ENCODE data around the gene CRACDL.
"Not testable (repeated sequence)": the region's sequence is repeated elsewhere in the genome, so short reads cannot be mapped to it uniquely, and the experiment has no call there.

The CRACDL gene

GRCh38 chr2:98771721-98772524, 164.1 kb downstream of the CRACDL start:
- DNase-seq = no peak

GRCh38 chr2:98771264-98771663, 164.8 kb downstream of the CRACDL start:
- DNase-seq = no peak

DNA sequence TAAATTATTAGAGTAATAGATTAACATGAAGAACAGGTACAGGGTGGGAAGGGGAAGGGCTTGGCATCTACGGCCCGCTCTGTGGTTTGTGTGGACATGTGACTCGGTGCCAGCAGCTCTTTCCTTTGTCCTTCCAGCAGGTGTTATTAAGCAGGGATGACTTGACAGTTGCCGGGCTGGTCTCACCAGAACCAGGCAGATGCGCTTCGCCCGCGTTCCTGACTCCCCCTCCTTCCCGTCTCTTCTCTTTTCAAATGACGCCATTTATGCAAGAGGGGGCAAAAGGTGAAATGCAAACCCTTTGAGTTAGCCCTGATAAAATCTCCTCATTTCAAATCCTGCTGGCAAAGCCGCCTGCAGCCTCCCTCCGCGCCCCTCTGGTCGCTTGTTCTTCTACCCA, 166.2 kb downstream of the CRACDL start:
- DNase-seq = no peak

- DNase-seq = no peak
These were observed 166.9 kb downstream of the CRACDL start for GRCh38 chr2:98769114-98769476.

DNA sequence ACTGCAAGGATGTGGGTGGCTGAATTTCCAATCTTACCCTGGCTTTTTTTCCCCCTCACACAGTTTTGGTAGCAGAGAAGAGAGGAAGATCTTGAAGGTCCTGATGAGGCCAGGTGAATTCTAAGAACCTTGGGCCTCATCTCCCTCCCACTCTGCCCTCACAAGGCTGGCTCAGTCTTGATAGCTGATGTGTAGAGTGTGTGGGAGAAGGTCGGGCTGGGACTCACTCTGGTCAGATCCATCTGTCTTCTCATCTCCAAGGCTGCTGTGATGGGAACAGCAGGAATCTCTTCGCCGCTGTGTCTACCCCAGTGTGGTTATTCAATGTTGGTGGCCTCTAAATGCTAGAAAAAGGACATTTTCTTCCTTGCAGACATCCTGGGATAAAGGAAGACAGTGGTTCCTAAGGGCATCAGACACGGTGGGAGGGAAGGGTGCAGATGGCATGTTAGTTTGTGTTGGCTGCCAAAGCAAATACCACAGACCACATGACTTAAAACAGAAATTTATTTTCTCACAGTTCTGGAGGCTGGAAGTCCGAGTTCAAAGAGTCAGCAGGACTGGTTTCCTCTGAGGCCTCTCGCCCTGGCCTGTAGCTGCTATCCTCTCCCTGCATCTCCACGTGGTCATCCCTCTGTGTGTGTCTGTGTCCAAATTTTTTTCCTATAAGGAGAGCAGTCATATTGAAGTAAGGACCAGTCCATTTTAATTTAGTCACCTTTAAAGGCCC, 167.5 kb downstream of the CRACDL start:
- no peak for DNase-seq

GRCh38 chr2:98764499-98764898, 171.5 kb downstream of the CRACDL start:
- DNase-seq = no peak

GRCh38 chr2:98763209-98763951, 172.6 kb downstream of the CRACDL start:
- DNase-seq = no peak

DNA sequence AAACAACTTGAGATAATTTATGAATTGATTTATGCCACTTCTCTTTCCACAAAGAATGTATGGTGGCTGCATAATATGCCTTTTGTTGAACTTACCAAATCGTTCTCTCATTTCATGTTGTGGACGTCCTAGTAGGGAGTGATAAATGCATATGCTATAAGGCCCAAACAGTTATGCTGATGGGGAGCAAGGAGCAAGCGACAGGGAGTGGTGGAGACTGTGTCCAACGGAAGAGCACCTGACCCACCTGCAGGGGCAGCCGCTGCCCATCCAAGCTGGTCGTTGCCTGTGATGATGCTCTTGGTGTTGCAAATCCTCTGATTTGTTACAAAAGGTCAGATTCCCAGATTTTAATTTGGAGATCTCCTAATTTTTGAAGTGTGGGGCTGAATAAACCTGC, 174.1 kb downstream of the CRACDL start:
- no peak for DNase-seq

- DNase-seq = peak; percentile 59
These were observed 174.7 kb downstream of the CRACDL start for GRCh38 chr2:98761267-98761781.

GRCh38 chr2:98759827-98760625, 176.0 kb downstream of the CRACDL start:
- DNase-seq = no peak

DNA sequence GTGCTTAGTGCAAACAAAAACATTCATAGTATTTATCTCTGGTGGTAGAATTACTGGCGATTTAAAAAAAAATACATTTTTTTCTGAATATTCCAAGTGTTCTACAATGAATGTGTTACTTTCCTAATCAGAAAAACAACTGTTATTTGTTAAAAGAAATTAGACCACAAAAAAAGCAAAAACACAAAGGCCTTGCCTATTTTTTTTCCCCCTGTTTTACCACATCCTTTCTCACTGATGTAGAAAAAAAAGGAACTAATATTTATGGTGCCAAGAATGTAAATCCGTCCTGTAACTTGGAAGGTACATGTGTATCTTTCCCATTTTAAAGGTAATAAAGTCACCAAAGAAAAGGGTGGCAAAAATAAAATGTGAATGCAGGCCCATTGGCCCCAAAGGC, 176.7 kb downstream of the CRACDL start:
- DNase-seq = no peak

GRCh38 chr2:98757904-98758421, 178.1 kb downstream of the CRACDL start:
- no peak for DNase-seq

- no peak for DNase-seq
These were observed 182.2 kb downstream of the CRACDL start for GRCh38 chr2:98753801-98754200.

GRCh38 chr2:98752711-98753110, 183.3 kb downstream of the CRACDL start:
- not testable (repeated sequence) for DNase-seq

- DNase-seq = no peak
These were observed 184.3 kb downstream of the CRACDL start for GRCh38 chr2:98751748-98752147.

DNA sequence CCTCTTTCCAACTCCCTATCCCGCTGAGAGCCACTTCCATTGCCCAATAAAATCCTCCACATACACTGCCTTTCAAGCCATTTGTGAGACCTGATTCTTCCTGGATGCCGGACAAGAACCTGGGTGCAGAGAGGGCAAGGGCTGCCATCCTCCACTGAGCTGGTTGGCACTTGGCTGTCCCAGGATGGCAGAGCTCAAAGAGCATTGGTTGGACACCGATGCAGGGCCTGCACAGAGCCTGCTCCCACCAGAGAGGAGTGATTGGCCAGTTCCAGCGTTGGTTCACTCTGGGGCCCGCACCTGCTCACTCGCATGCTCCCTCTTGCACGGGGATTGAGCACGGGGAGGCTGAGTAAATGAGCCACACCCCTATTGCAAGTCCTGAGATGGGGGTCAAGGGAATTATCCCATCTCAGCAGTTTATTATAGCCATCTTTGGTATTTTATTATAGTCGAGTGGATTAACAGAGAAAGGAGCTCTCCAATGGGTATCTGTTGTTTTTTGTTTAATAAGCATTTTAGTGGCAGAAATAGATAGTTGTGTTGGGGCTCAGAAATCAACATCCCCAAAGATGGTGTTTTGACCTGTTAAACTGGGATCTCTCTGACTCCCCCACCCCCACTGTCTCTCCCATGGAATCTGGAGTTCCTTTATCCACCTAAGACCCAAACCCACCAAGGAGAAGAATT, 185.3 kb downstream of the CRACDL start:
- DNase-seq = no peak

- DNase-seq = no peak
These were observed 187.0 kb downstream of the CRACDL start for GRCh38 chr2:98749066-98749450.

DNA sequence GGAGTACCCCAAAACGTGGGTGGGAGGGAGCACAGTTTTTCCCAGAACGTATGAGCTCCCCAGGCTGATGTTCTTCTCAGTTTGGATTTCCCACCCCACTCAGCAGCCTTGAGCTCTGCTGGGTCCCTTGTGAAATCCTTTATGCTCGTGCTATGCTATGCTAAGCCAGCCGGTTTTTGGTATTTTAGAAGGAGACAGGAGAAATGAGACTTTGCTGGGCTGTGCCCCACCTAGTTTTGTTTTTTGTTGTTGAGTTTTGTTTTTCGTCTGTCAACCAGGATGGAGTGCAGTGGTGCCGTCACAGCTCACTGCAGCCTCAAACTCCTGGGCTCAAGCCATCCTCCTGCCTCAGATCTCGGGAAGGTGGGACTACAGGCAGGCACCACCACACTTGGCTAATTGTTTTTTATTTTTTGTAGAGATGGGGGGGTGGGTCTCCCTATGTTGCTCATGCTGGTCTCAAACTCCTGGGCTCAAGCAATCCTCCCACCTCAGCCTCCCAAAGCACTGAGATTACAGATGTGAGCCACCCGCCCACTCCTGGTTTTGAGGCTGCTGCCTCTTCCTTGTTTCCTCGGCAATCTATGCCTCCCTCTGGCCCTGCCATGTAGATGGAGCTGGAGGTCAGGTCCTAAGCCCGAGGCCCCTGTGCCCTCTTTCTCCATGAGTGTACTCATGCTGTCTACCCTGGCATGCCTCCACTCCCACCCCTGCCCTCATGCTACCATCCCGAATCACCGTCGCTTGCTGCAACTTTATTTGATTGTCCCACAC, 187.5 kb downstream of the CRACDL start:
- DNase-seq = no peak

- DNase-seq = no peak
These were observed 188.1 kb downstream of the CRACDL start for GRCh38 chr2:98747888-98748287.

DNA sequence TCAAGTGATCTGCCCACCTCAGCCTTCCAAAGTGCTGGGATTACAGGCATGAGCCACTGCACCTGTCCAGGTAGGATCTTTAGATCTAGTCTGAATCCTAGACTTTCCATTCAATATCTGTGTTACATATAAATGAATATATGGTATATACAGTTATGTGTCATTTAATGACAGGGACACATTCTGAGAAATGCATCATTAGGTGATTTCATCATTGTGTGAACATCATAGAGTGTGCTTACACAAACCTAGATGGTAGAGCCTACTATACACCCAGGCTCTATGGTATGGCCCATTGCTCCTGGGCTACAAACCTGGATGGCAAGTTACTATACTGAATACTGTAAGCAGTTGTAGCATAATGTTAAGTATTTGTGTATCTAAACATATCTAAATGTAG, 189.6 kb downstream of the CRACDL start:
- DNase-seq = no peak

GRCh38 chr2:98744595-98744994, 191.4 kb downstream of the CRACDL start:
- DNase-seq = no peak
